Stimulated activated CD8-positive, alpha-beta memory T cell treated with anti-CD3 and anti-CD28 coated beads, Interleukin-15, amount 100 ng/mL, for 1 hour (primary cell): ENCODE measurements around the gene TMED1.
"Not testable (repeated sequence)": the region's sequence is repeated elsewhere in the genome, so short reads cannot be mapped to it uniquely, and the experiment has no call there.

ENCODE experiments used
- DNase-seq: peaks from one replicate; pipeline ENCODE4 v3.0.0-alpha.2; 2020; ENCODE audit warnings: low read depth

The TMED1 gene, protein sequence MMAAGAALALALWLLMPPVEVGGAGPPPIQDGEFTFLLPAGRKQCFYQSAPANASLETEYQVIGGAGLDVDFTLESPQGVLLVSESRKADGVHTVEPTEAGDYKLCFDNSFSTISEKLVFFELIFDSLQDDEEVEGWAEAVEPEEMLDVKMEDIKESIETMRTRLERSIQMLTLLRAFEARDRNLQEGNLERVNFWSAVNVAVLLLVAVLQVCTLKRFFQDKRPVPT

DNA sequence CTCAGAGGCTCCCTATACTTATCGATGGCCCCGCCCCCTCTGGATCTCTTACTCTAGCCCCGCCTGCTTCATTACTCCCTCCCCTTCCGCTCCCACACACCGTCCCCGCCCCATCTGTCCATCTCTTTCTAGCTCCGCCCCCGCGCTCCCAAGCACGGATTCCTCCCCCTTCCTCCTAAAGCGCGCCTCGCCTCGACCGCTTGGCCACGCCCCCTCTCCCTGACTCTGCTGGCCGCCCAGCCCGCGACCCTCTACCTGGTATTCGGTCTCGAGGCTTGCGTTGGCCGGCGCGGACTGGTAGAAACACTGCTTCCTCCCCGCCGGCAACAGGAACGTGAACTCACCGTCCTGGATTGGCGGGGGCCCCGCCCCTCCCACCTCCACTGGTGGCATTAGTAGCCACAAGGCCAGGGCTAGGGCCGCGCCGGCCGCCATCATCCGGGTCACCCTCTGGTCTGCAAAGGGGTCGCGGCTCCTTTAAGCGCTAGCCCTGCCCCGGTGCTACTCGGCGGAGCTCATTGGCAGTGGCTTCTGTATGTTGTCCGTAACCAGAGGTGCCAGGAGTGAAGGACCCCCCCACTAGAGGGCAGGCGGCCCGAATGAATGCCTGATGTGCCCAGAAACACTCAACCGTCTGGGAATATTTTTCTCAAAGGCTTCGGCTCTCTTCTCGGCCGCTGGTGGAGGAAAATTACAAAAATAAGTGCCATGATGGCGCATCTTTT is at the start of gene TMED1:
Gene TMED1, minus strand, starts transcription at position 459 of the 725 bp plus-strand sequence. Its CDS starts 21 bp downstream, at position 438.
- DNase-seq: peak; percentile 91

DNA sequence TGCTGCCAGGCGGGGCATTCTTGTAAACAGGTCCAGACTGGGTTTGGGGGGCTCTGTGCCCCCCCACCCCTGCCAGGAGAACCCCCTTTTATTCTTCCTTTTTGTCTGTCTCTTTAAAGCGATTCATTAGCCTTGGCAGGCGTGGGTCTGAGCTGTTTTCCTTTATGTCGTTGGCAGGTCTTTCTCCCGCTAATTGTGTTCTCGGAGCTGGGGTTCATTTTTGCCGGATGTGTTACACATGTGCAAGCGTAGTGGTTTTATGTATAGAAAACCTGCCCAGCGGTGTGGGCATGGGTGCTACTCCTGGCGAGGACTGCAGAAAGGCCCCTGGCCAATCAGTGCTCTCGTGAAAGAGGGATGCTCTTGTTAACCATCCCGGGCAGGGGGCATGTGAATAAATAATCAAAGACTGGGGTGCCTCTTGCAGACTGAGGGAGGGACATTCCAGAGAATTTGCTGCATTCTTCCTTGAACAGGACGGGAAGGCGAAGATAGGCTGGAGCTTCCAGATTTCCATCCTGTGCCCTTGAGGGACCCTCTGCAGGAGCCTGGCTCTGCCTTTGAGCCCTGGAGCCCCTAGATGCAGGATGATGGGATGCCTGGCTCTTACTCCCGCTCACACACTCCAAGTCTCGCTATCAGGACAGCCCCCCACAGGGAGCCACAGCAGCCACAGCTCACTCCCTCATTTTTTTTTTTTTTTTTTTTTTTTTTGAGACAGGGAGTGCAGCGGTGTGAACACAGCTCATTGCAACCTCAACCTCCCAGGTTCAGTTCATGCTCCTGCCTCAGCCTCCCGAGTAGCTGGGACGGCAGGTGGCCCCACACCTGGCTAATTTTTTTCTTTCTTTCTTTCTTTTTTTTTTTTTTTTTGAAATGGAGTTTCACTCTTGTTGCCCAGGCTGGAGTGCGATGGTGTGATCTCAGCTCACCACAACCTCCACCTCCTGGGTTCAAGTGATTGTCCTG is 49.5 kb upstream of the TMED1 start:
- no peak for DNase-seq

DNA sequence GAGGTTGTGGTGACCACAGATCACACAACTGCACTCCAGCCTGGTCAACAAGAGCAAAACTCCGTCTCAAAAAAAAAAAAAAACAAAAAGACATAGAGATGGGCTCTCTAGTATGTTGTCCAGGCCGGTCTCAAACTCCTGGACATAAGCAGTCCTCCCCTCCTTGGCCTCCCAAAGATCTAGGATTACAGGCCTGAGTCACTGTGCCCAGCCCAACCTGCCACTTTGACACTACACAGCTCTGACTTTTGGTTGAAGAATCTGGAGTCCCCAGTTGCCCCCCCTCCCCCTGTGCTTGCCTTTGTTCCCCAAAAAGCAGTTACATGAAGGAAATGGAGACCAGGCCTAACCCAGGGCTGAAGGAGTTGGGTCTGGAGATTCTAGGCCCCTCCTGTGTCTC is 48.3 kb upstream of the TMED1 start:
- DNase-seq: no peak

DNA sequence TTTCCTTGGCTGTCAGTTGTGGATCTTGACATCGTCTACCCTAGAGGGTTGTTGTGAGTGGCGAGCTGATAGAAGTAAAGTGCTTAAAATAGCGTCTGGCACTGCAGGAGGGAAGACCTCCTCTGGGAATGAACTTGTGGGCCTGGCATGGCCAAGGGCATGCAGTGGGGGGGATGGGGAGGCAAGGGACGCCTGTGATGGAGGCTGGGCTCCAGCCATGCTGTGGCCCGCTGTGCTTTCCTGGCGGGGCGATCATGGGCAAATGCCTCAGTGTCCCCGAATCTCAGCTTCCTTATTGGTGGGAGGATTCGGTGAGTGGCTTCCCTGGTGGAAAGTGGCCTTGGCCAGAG is 46.1 kb upstream of the TMED1 start:
- no peak for DNase-seq

DNA sequence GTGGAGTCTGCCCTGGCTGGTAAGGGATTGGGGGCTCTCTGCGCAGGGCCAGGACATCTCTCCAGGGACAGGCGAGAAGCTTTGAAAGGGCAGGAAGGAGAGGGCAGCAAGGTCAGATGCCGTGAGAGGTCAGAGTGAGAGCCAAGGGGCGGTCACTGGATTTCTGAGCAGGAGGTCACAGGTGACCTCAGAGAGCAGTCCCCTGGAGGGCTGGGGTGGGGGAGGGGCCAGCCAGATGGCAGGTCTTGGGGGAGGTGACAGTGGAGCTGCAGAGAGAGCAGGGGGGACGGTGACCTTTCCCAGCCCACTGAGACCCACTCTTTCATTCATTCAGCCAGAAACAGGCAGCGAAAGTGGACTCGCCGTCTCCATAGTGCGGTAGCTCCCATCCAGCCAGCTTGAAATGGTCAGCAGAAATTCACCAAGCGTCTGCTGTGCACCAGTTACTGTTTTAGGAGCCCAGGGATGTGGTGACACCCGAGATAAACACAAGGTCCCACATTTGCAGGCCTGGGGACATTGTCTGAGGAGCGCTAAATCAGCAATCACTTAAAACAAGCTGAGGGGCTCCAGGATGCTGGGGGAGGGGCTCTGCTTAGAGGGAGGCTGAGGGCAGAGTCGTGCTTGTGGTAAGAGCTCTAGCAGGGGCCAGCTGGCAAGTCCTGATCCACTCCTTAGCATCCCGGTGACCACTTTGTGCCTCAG is 45.5 kb upstream of the TMED1 start:
- no peak for DNase-seq

DNA sequence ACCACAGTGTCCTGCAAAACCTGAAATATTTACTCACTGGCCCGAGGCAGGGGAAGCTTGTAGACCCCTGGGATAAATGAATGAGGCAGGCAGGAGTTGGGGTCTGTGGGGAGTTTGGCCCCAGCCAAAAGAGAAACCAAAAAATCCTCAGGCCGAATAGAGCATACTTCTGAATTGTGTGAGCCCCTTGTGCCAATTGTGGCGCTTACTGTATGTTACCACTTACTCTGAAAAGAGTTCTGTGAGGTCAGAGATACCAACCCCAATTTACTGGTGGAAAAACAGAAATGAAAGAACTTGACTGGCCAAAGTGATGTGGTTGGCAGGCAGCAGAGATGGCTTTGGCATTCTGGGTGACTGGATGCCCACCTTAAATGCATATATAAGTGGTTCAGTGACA is 42.2 kb upstream of the TMED1 start:
- DNase-seq: no peak

DNA sequence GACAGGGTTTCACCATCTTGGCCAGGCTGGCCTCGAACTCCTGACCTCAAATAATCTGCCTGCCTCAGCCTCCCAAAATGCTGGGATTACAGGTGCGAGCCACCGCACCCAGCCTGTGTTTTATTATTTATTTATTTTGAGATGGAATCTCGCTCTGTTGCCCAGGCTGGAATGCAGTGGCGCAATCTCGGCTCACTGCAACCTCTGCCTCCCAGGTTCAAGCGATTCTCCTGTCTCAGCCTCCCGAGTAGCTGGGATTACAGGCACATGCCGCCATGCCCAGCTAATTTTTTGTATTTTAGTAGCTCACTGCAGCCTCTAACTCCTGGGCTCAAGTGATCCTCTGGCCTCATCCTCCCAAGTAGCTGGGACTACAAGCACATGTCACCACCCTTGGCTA is 41.6 kb upstream of the TMED1 start:
- not testable (repeated sequence) for DNase-seq

DNA sequence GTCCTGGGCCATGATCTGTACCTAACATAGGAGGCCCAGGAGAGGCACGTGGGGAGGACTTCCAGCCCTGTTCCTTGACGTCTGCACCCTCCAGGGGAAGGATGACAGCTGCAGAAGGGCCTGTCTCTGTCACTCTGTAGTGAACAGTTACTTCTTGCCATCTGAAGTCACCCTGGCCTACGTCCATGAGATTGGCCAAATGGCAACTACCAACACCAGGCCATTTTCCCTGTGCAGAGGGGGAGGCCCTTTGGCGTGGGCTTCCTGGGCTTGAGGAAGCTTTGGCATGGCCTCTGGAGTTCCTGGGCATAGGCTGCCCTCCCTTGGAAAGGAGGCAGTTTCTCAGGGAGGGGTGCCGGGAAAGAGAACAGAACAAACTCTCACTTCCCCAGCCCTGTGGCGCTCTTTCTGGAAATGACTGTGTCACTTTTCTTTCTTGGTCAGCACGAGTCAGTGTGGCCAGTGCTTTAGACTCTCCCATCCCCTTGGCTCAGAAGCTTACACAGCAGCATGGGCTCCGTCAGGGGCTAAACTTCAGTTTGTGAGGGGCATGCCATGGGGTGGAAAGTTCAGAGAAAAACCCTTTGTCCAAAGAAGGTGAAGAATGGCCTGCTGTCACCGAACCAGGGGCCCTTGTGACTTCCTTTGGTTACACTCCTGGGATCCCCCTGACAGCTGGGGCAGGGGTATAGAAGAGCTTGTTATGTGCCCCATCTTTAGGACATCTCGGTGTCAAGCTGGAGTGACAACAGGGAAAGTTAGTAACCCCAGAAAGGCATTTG is 40.6 kb upstream of the TMED1 start:
- DNase-seq: no peak

DNA sequence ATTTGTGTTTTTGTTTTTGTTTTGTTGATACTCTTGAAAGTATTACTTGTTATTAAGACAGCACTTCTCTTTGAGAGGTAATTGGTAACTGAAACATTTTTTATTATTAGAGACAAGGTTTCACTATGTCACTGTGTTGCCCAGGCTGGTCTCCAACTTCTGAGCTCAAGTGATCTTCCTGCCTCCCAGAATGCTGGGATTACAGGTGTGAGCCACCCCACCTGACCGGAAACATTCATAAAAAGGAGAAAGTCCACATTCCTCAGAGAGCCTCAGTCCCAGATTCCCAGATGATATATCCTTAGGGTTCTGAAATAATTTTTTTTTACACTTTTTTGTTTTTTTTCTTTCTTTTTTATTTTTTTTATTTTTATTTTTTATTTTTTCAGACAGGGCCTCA is 38.0 kb upstream of the TMED1 start:
- no peak for DNase-seq

DNA sequence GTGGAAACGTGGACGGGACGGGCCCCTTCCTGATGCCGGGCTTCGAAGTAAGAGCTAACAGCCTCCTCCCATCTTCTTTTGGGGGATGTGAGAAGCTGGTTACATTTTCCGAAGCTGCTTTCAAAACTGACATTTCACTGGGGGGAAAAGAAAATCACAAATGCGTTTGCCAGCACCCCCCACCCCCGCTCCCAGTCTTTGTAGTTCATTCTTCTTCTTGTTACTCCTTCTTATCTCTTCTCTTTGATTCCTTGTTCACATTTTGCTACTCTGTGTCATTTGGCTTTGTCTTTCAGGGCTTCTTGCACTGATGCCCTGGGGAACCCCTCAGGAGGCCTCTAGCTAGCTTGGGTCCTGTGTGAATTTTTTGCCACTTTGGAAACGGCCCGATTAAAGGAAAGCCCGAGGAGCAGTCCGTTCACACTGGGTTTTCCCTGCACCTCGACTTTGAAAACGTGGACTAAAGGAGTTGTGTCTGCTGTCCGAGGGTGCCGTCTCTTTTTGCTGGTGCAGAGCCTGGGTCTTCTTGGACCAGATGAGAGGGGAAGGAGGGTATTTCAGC is 36.6 kb upstream of the TMED1 start:
- DNase-seq: no peak

DNA sequence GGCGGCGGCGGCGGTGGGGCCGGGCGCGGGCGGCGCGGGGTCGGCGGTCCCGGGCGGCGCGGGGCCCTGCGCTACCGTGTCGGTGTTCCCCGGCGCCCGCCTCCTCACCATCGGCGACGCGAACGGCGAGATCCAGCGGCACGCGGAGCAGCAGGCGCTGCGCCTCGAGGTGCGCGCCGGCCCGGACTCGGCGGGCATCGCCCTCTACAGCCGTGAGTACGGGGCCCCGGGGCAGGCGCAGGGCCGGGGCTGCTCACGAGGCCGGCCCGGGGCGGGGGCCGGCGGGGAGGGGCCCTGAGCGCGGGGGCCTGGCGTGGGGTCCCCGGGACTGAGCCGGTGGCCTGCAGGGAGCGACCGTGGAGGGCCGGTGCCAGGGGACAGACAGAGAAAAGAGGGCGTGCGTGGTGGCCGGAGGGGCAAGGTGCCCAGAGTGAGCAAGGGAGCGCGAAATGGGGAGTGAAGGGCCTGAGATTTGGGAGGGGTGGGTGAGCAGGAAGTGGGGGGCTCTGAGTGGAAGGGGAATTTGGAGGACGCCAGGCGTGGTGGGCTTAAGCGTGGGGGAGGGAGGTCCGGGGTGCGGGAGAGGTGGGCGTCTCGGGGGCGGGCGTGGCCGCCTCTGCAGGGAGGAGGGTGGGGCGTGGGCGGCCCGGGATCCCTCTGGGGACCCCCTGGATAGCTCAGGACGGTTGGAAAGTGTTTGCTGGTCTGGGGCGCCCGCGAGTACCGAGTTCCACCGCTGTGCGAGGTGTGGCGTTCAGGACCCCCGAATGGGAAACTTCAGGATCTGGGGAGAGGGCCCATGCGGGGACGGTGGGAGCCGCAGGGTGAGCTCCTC is 35.9 kb upstream of the TMED1 start:
- no peak for DNase-seq

DNA sequence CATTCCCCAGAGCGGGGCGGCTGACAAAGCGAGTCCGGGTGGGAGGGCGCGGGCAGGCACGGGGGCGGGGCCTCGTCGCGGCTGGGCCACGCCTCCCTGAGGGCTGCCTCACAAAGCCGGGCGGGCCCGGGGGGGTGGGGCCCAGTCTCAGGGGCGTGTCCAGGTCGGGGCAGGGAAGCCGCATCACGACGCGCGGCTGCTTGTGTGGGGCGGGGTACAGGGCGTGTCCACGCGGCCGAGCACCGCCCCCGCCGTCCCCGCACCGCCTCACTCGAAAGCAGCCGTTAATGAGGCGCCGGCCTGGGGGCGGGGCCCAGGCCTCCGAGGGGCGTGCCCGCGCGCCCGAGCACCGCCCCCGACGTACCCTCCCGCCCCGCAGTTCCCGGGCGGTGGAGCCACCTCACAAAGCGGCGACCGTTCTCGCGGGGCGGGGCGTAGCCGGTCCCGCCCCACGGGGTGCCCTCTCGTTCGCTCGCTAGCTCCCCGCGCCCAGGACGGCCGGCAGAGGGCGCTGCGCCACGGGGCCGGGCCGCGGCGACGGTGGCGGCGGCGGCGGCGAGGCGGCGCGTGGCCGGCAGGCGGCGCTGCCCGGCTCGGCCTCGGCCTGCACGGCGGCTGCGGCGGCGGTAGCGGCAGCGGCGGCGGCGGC is 35.1 kb upstream of the TMED1 start, which contains the start of gene CARM1:
Gene CARM1, plus strand, starts transcription at position 599 of the 649 bp plus-strand sequence. CDS start 150 bp downstream, outside the sequence.
- DNase-seq: peak; percentile 97

DNA sequence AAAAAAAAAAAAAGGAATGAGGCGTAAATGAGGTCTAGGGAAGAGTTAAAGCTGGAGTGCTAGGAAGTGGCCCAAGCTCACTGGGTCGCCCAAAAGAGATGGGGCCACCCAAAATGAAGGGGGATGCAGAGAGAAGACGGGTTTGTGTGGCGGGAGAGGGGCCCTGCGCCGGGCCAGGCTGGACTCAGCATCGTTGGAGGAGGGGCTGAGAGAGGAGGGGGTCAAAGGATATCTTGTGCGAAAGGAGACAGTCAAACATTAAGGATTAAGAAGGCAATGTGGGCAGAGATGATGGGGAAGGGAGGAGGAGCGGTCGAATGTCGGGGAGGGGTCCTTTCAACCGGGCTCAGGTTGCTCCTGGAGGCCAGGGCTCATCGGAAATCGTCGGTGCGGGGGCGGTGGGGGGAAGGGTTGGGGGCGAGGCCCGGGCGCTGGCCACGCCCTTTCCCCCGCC is 34.5 kb upstream of the TMED1 start:
- DNase-seq: no peak

DNA sequence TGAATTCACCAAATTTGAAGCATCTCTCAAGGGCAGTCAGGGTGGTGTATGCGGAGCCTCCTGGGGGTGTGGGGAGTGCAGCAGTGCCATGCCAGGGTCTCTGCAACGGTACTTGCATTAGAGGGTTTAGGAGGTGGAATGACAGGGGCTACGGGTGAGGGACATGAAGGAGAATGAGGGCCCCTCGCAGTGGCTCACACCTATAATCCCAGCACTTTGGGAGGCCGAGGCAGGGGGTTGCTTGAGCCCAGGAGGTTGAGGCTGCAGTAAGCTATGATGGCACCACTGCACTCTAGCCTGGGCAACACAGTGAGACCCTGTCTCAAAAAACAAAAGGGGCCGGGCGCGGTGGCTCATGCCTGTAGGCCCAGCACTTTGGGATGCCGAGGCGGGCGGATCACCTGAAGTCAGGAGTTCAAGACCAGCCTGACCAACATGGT is 33.9 kb upstream of the TMED1 start:
- DNase-seq: not testable (repeated sequence)

DNA sequence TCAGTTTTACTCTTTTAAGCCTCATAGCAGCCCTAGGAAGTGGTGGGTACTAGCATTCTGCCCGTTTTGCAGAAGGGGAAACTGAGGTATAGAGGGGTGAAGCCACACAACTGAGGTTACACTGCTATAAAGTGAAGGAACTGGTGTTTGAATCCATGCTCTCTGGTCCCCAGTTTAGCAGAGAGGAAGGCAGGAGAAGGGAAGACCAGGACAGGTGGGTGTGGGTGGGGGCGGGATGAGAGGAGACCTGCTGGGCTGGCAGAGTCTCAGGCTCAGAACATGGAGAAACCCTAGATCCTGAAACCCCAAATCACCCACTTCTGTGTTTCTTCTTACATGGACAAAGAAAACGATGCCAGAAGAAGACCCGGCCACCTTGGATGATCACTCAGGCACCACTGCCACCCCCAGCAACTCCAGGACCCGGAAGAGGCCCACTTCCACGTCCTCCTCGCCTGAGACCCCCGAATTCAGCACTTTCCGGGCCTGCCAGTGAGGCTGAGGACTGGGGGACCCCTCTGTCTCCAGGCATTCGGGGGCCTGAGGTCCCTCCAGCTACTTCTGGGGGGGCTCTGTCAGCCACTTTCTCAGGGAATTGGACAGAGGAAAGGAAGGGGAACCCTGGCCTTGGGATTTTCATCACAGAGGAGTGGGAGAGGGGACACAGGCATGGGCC is 33.0 kb upstream of the TMED1 start:
- no peak for DNase-seq

DNA sequence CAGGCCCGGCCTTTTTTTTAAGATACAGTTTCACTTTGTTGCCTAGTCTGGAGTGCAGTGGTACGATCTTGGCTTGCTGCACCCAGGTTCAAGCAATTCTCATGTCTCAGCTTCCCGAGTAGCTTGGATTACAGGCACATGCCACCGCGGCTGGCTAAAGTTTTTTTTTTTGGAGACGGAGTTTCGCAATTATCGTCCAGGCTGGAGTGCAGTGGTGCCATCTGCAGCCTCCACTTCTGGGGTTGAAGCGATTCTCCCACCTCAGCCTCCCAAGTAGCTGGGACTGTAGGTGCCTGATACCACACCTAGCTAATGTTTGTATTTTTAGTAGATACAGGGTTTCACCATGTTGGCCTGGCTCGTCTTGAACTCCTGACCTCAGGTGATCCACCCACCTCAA is 30.5 kb upstream of the TMED1 start:
- no peak for DNase-seq

DNA sequence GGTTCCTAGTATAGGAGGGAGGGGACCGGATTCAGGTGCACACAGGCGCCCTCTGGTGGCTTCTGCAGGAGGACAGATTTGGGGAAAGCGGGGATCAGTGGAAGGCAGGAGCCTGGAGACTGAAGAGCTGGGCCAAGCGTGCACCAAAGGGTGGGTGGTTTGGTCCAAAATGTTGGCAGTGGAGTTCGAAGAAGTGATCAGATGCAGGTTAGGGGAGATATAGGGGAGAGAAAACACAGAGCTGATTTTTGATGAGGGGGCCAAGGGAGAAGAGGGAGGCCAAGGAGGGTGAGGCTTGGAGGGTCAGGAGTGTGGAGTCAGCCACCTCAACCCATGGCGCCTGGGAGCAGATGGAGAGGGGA is 28.5 kb upstream of the TMED1 start:
- peak; percentile 66 for DNase-seq

DNA sequence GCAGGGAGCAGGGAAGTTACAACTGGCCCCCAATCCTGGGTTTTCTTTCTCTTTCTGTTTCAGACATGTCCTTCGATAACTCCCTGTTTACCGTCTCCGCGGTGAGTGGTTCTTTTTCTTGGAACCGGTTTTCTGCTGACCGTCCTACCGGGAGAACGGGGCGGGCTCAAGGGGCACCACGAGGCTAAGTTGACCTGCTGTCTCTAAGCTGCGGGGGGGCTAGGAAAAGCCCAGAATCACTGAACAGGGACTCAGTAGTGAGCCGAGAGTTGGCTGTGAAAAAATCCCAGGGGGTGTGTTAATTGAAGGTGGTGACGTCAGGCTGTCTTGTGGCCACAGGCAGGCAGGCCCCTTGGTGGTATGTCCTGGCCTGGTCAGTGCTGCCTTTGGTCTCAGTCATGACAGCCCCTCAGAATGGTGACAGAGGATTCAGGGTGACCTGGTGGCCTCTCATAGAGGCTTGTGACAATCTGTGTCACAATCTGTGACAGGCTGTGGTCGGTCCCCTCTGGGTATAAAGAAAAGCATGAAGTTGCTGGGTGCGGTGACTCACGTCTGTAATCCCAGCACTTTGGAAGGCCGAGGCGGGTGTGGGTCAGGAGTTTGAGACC is 27.2 kb upstream of the TMED1 start:
- DNase-seq: no peak
